ACC112 (cell line): ENCODE results near the gene MAGEH1.
"Not testable (repeated sequence)": the region's sequence is repeated elsewhere in the genome, so short reads cannot be mapped to it uniquely, and the experiment has no call there.

ENCODE experiments used
- H2AFZ ChIP-seq: fragments of 200-600 bp; sonication (generic); one replicate; pipeline ENCODE4 v1.6.0; 2017; ENCODE audit warnings: antibody characterized with exemption, low read length; ENCODE audit not compliant: unreplicated experiment
- H3K27ac ChIP-seq: fragments of 200-600 bp; sonication (generic); 2 replicates; pipeline ENCODE4 v1.5.1; 2014; ENCODE audit warnings: low read depth, mild to moderate bottlenecking, antibody characterized with exemption, low read length, moderate library complexity
- H3K27me3 ChIP-seq: fragments of 200-600 bp; sonication (generic); 2 replicates; pipeline ENCODE4 v1.6.1; 2014; ENCODE audit warnings: mild to moderate bottlenecking, antibody characterized with exemption, low read length, moderate library complexity, mixed read lengths; ENCODE audit not compliant: insufficient read depth
- H3K36me3 ChIP-seq: fragments of 200-600 bp; sonication (generic); 2 replicates; pipeline ENCODE4 v1.6.1; 2016; ENCODE audit warnings: mild to moderate bottlenecking, antibody characterized with exemption, low read length, moderate library complexity, mixed read lengths; ENCODE audit not compliant: insufficient read depth
- H3K4me1 ChIP-seq: fragments of 200-600 bp; sonication (generic); one replicate; pipeline ENCODE4 v1.6.1; 2016; ENCODE audit warnings: low read length, mixed read lengths; ENCODE audit not compliant: insufficient read depth, unreplicated experiment, control insufficient read depth
- H3K4me3 ChIP-seq: fragments of 200-600 bp; sonication (generic); 2 replicates; pipeline ENCODE4 v1.5.1; 2014; ENCODE audit warnings: mild to moderate bottlenecking, low read depth, low read length
- H3K79me2 ChIP-seq: fragments of 200-600 bp; sonication (generic); one replicate; pipeline ENCODE4 v1.6.0; 2016; ENCODE audit warnings: low read length; ENCODE audit not compliant: control insufficient read depth, unreplicated experiment, insufficient read depth

MAGEH1 gene

GRCh38 chrX:55465108-55465507 lies 13.2 kb downstream of the MAGEH1 start:
- H3K27me3 ChIP-seq, H3K4me1 ChIP-seq, H3K27ac ChIP-seq, H2AFZ ChIP-seq, H3K36me3 ChIP-seq, H3K79me2 ChIP-seq, H3K4me3 ChIP-seq: not testable (repeated sequence)

DNA sequence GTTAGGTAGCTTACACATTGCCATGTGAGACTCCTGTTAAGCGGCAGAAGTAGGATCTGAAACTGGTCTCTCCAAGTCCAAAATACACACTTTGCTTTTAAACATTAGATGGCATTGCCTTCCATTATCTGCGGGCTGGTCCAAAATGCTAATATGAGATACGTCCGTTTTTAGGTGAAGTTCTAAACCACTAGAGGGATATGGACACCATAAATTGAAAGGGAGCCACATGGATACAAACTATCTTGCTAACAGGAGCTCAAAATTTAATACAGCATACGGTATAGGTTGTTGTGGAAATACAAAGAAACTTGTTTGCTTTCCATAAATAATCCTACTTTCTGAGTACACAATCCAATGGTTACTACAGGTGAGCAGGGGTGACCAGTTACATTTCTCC lies 13.9 kb downstream of the MAGEH1 start:
- H3K79me2 ChIP-seq, H3K4me1 ChIP-seq, H3K4me3 ChIP-seq, H2AFZ ChIP-seq, H3K27ac ChIP-seq, H3K36me3 ChIP-seq, H3K27me3 ChIP-seq: not testable (repeated sequence)

GRCh38 chrX:55479956-55480355 lies 28.0 kb downstream of the MAGEH1 start:
- not testable (repeated sequence) for H3K4me3 ChIP-seq, H3K36me3 ChIP-seq, H3K27me3 ChIP-seq, H3K79me2 ChIP-seq, H3K27ac ChIP-seq, H3K4me1 ChIP-seq, H2AFZ ChIP-seq

- Histone ChIP-seq H3K27me3 (no peaks in the 10 kb centered on the region), H2AFZ (no peak overlapping the region), H3K27ac (no peak overlapping the region), H3K79me2 (no peaks in the 10 kb centered on the region), H3K36me3 (no peaks in the 10 kb centered on the region), H3K4me1 (no peaks in the 10 kb centered on the region), H3K4me3 (no peak overlapping the region)
Measured at GRCh38 chrX:55480390-55481062, 28.6 kb downstream of the MAGEH1 start.

GRCh38 chrX:55484948-55485347 lies 33.0 kb downstream of the MAGEH1 start:
- Histone ChIP-seq H3K79me2 (no peaks in the 10 kb centered on the region), H2AFZ (no peak overlapping the region), H3K27ac (no peak overlapping the region)

DNA sequence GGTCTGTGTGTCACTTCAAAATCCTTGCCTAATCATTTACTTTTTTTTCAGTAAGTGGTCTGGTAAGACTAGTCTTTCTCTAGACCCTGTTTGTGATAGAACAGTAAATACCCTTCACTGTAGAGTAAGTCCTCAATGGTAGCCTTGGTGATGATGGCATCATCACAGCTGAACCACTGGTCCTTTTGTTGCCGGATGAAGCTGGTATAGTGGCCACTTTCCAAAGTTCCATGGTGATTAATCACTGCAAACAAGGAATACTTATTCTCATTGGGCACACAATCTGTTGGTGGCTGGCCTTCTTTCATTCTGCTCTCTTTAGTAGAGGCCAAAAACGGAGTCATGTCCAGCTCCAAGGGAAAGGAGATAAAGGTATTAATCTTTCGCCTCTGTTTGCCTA lies 34.8 kb downstream of the MAGEH1 start:
- no peak overlapping the region for H3K4me3 ChIP-seq
- H2AFZ ChIP-seq, result no peak overlapping the region
- peaks cover 2% of the 10 kb centered on the region for H3K4me1 ChIP-seq
- H3K27ac ChIP-seq, result no peak overlapping the region
- H3K36me3 ChIP-seq, result no peaks in the 10 kb centered on the region
- no peaks in the 10 kb centered on the region for H3K79me2 ChIP-seq
- H3K27me3 ChIP-seq, result no peaks in the 10 kb centered on the region

More at GRCh38 chrX:55484948-55485347, 33.0 kb downstream of the MAGEH1 start:
- Histone ChIP-seq H3K4me3 (no peak overlapping the region), H3K4me1 (peaks cover 2% of the 10 kb centered on the region), H3K36me3 (no peaks in the 10 kb centered on the region), H3K27me3 (no peaks in the 10 kb centered on the region)

GRCh38 chrX:55487143-55487542 lies 35.2 kb downstream of the MAGEH1 start:
- peaks cover 2% of the 10 kb centered on the region for H3K4me1 ChIP-seq
- no peaks in the 10 kb centered on the region for H3K36me3 ChIP-seq
- no peak overlapping the region for H3K4me3 ChIP-seq
- H3K27me3 ChIP-seq, result no peaks in the 10 kb centered on the region
- no peak overlapping the region for H3K27ac ChIP-seq
- no peaks in the 10 kb centered on the region for H3K79me2 ChIP-seq
- H2AFZ ChIP-seq, result no peak overlapping the region

GRCh38 chrX:55488006-55488592 lies 36.2 kb downstream of the MAGEH1 start:
- Histone ChIP-seq H3K4me3 (peak overlapping the region; percentile 79), H3K27ac (no peak overlapping the region), H3K27me3 (no peaks in the 10 kb centered on the region)

DNA sequence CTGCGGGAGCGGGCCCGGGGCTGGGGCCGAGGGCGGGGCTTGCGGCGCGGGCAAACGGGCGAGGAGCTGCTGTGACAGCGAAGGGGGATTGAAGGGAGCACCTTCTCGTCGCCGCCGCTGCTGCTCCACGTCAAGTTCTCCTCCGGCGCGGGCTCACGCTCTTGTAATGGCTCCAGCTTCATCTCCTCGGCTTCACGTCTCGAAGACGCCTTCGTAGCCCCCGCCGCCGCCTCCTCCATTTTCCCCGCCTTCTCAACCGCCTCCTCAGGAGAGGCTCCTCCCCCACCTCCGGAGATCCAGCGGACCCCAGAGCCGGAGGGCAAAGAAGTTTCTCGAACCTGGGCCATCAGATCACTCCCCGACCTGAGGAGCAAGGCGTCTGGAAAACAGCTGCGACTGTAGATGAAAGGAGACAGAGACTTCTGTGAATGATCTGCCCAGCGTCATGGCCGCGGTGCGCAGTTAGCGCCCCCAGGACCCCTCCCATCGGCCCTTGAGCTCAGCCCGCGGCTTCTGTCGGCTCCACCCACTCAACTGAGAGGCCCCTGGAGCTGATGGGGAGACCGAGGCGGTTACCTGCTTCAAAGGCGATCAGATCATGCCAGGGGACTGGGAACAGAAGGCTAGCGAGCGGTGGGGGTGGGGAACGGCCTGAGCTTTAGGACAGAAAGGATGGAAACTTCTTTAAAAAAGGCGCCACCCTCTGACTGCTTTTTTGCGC lies 36.8 kb downstream of the MAGEH1 start:
- no peaks in the 10 kb centered on the region for H3K27me3 ChIP-seq
- peak overlapping the region; percentile 79 for H3K4me3 ChIP-seq
- peak overlapping the region; percentile 53 for H3K27ac ChIP-seq
- H3K4me1 ChIP-seq, result peaks cover 2% of the 10 kb centered on the region
- no peaks in the 10 kb centered on the region for H3K79me2 ChIP-seq
- peak overlapping the region; percentile 77 for H2AFZ ChIP-seq
- no peaks in the 10 kb centered on the region for H3K36me3 ChIP-seq

More at GRCh38 chrX:55488006-55488592, 36.2 kb downstream of the MAGEH1 start:
- Histone ChIP-seq H3K4me1 (peaks cover 2% of the 10 kb centered on the region), H3K79me2 (no peaks in the 10 kb centered on the region), H3K36me3 (no peaks in the 10 kb centered on the region), H2AFZ (peak overlapping the region; percentile 50)

- Histone ChIP-seq H3K36me3 (no peaks in the 10 kb centered on the region), H3K4me1 (peaks cover 2% of the 10 kb centered on the region), H3K79me2 (no peaks in the 10 kb centered on the region), H3K27ac (peak within 1 kb of the TSS; percentile 53), H3K27me3 (no peaks in the 10 kb centered on the region), H3K4me3 (peak within 1 kb of the TSS; percentile 79), H2AFZ (peak within 1 kb of the TSS; percentile 77)
Measured at GRCh38 chrX:55489314-55490009, 37.5 kb downstream of the MAGEH1 start, which contains the start of gene USP51. TSS of gene USP51 (minus strand) at chrX:55489848. CDS start at chrX:55488939, 909 bp downstream.
